ENCODE measurements around the gene GTF3A. TPM values are rescaled to one million over a fixed set of nuclear protein-coding genes. Genes with fewer than 3 reads are reported as not detected.

The GTF3A gene
- total RNA-seq, 4 donors from 2014 or later: 31.8 to 174 (median 98.3) TPM

DNA sequence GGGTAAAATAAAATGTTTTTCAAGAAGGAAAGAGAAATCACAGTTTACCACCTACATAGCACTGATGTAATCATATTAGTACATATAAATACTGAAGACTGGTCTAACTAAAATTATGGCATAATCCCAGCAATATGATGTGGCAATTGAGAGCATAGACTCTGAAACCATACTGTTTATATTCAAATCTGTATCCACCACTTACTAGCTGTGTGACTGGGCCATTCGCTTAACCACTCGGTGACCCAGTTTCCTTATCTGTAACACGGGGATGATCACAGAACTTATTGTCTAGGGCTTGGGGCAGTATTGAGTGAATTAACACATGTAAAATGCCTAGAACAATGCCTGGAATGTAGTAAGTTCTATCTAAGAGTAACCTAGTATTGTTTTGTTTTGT lies 13.1 kb upstream of the GTF3A start:
- intact Hi-C loops (cut with DNase I; ENCODE audit: low total_unique reads): no loop called here
- H3K27me3 ChIP-seq: no peaks in the 10 kb centered on the region
- H3K4me1 ChIP-seq: no peaks in the 10 kb centered on the region
- no peak overlapping the region for H3K27ac ChIP-seq
- H3K36me3 ChIP-seq: no peaks in the 10 kb centered on the region
- no peak for TF ChIP-seq POLR2A (IDR thresholded peaks at IDR 0.05)
- TF ChIP-seq, protein P1, sequence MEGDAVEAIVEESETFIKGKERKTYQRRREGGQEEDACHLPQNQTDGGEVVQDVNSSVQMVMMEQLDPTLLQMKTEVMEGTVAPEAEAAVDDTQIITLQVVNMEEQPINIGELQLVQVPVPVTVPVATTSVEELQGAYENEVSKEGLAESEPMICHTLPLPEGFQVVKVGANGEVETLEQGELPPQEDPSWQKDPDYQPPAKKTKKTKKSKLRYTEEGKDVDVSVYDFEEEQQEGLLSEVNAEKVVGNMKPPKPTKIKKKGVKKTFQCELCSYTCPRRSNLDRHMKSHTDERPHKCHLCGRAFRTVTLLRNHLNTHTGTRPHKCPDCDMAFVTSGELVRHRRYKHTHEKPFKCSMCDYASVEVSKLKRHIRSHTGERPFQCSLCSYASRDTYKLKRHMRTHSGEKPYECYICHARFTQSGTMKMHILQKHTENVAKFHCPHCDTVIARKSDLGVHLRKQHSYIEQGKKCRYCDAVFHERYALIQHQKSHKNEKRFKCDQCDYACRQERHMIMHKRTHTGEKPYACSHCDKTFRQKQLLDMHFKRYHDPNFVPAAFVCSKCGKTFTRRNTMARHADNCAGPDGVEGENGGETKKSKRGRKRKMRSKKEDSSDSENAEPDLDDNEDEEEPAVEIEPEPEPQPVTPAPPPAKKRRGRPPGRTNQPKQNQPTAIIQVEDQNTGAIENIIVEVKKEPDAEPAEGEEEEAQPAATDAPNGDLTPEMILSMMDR (IDR thresholded peaks at IDR 0.05): no peak
- H3K4me3 ChIP-seq: no peak overlapping the region
- H3K9me3 ChIP-seq: no peaks in the 10 kb centered on the region
- no peak for DNase-seq

DNA sequence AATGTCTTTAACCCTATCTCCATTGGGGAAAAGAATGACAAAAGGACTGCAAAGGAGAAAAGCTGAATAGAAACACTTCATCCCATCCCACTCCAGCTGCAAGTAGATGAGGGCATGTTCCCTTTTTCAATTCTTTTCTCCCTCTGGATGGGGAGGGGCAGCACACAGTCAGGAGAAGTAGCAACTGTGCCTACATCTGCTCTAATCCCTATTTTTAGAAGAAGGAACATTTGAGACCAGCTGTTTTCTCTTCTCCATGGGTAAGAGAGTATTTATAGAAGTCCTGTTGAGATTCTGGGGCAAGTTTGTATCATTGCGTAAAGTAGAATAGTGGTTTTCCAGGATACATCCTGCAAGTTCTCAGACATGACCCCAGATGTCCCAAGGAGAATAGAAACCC lies 9.3 kb upstream of the GTF3A start:
- H3K27me3 ChIP-seq: no peaks in the 10 kb centered on the region
- no peaks in the 10 kb centered on the region for H3K36me3 ChIP-seq
- intact Hi-C loops (cut with DNase I; ENCODE audit: low total_unique reads): no loop called here
- DNase-seq: no peak
- no peaks in the 10 kb centered on the region for H3K9me3 ChIP-seq
- no peaks in the 10 kb centered on the region for H3K4me1 ChIP-seq
- H3K4me3 ChIP-seq: no peak overlapping the region
- no peak overlapping the region for H3K27ac ChIP-seq
- TF ChIP-seq POLR2A (IDR thresholded peaks at IDR 0.05): no peak
- TF ChIP-seq, protein P1 (IDR thresholded peaks at IDR 0.05): no peak

DNA sequence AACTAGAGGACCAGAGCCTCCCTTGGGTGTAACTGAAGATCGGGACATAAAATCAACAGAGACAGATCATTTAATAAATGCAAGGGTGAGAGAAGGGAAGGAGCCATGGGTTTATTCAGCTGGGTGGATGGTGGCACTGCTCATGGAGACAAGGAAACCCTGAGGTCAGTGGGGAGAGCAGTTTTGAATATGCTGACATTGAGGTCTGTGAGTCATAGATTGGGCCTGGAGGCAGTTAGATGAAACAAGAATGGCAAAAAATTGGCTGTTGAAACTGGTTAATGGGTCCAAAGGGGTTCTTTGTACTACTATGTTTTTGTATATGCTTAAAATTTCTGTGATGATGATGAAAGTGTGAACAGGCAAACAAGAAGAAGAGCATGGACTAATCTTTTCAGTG lies 5.1 kb upstream of the GTF3A start:
- Histone ChIP-seq H3K36me3 (no peaks in the 10 kb centered on the region), H3K27me3 (no peaks in the 10 kb centered on the region), H3K4me3 (no peak overlapping the region), H3K4me1 (no peaks in the 10 kb centered on the region), H3K27ac (no peak overlapping the region), H3K9me3 (no peaks in the 10 kb centered on the region)
- TF ChIP-seq POLR2A (IDR thresholded peaks at IDR 0.05): no peak
- TF ChIP-seq, protein P1 (IDR thresholded peaks at IDR 0.05): no peak
- no peak for DNase-seq
- intact Hi-C loops (cut with DNase I; ENCODE audit: low total_unique reads): no loop called here

DNA sequence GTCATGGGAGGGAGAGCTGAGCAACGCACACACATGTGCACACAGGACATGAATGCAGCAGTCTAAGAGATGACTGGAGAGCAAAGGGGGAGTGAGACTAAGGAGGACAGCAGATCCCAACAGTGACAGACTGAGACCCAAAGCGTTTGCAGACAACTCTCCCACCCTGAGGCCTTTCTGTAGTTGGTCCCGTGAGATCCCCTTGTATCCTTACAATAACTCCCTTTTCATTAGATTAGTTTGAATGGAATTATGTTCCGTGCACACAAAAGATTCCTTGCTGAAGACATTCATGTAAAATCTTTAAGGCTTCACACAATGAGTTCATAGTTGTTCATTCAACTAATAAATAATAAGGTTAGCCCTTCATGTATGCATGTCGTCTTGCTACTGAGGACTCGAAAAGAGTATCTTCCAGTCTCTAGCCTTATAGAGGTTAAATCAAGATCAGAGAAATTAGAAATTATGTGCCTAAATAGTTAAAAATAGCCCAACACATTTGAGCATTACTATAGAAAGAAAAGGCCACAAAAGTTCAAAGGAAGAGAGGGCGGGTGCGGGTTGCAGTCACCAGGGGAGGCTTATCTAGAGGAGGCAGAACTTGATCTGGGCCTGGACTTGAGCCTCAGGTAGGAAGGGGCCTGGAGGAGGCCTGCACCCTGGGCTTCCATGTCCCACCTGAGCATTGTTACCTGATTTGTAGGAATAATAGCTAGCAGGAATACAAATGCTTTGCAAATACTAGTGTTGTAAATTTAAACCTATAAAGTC lies 3.1 kb upstream of the GTF3A start:
- intact Hi-C loops (cut with DNase I; ENCODE audit: low total_unique reads): no loop called here
- H3K4me3 ChIP-seq: no peak overlapping the region
- no peaks in the 10 kb centered on the region for H3K36me3 ChIP-seq
- H3K27me3 ChIP-seq: no peaks in the 10 kb centered on the region
- H3K27ac ChIP-seq: no peak overlapping the region
- DNase-seq: no peak
- peaks cover 0 to 2% of the 10 kb centered on the region in 2 donors for H3K4me1 ChIP-seq
- H3K9me3 ChIP-seq: no peaks in the 10 kb centered on the region
- TF ChIP-seq, protein P1 (IDR thresholded peaks at IDR 0.05): no peak
- TF ChIP-seq POLR2A (IDR thresholded peaks at IDR 0.05): no peak

DNA sequence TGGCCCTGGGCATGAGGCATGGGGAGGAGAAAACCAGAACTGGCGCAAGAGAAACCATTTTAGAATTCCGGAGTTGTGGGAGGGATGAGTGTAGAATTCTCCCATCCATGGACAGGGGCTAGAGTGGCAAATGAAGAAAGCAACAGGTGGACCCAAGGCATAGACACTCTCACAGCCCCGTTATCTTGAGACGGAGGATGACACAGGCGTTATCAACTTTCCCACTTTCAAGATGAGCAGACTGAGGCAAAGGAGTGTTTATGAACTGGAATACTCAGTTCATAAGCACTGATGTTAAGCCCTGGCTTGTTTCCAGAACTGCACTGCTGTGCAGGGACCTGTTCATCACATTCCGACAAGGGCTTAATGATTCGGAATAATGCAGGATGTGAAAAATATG lies 1.1 kb upstream of the GTF3A start:
- H3K4me3 ChIP-seq: no peak overlapping the region

More for the DNA sequence above, 1.1 kb upstream of the GTF3A start:
- no peaks in the 10 kb centered on the region for H3K36me3 ChIP-seq
- H3K27me3 ChIP-seq: no peaks in the 10 kb centered on the region
- no peaks in the 10 kb centered on the region for H3K9me3 ChIP-seq
- no peak for TF ChIP-seq POLR2A (IDR thresholded peaks at IDR 0.05)
- TF ChIP-seq, protein P1 (IDR thresholded peaks at IDR 0.05): no peak
- intact Hi-C loops (cut with DNase I; ENCODE audit: low total_unique reads): no loop called here
- H3K27ac ChIP-seq: no peak overlapping the region
- H3K4me1 ChIP-seq: peaks cover 0 to 12% of the 10 kb centered on the region in 2 donors
- DNase-seq: no peak
